ENCODE data around the gene NRG2.

GRCh38 chr5:140020601-140021177 is 22.4 kb downstream of the NRG2 start:
- TF ChIP-seq CTCF (IDR thresholded peaks at IDR 0.05) (no peak), POLR2A (IDR thresholded peaks at IDR 0.05) (no peak)
